ENCODE data around the gene RCOR2. TPM values are rescaled to one million over a fixed set of nuclear protein-coding genes. Genes with fewer than 3 reads are reported as not detected.

RCOR2 gene
- total and polyA plus RNA-seq, 2 donors (not counting 1 experiment from before 2014, with no cell fraction given) = not detected

DNA sequence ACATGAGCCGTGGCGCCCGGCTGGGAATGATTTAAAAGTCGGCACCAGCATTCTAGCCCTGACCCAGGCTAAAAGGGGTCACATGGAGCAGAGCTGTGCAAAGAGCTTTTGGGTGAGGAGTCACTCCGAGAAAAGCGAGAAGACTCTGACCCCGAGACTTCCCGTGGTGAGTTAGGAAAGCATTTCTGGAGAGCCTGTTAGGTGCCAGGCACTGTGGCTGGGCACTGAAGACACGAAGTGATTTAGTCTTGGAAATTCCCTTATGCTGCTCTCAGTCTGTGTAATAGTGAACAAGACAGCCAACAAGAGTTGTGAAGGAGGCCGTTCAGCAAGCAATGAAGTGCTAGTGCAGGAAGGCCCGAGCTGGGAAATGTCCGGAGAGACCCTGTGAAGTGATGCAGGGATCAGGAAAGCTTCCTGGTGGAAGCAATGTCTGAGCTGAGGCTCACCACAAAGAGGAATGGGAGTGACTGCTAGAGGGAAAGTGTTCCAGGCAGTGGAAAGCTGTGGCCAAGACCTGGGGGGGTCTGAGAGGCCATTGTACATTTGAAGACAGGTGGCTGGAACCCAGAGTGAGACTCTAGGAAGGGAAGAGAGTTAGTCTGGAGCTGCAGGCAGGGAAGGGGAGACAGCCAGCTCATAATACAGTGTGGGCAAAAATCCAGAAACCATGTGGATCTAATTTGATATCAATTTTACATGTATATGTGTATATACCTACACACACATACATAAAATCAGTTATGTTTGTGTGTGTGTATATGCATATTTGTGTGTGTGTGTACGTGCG, 46.4 kb downstream of the RCOR2 start:
- H3K27ac ChIP-seq (ENCODE audit: low read length in 2 of 2) = peak overlapping the region in 1 of 2 donors; percentile 44
- TF ChIP-seq EZH2 (IDR thresholded peaks at IDR 0.05; ENCODE audit: borderline replicate concordance, insufficient read depth, low read depth, low read length, poor library complexity, severe bottlenecking) = no peak
- TF ChIP-seq, protein P1, sequence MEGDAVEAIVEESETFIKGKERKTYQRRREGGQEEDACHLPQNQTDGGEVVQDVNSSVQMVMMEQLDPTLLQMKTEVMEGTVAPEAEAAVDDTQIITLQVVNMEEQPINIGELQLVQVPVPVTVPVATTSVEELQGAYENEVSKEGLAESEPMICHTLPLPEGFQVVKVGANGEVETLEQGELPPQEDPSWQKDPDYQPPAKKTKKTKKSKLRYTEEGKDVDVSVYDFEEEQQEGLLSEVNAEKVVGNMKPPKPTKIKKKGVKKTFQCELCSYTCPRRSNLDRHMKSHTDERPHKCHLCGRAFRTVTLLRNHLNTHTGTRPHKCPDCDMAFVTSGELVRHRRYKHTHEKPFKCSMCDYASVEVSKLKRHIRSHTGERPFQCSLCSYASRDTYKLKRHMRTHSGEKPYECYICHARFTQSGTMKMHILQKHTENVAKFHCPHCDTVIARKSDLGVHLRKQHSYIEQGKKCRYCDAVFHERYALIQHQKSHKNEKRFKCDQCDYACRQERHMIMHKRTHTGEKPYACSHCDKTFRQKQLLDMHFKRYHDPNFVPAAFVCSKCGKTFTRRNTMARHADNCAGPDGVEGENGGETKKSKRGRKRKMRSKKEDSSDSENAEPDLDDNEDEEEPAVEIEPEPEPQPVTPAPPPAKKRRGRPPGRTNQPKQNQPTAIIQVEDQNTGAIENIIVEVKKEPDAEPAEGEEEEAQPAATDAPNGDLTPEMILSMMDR (IDR thresholded peaks at IDR 0.05) = no peak
- POLR2A ChIA-PET = no interaction called here
- peaks cover 0 to 32% of the 10 kb centered on the region in 2 experiments for H3K36me3 ChIP-seq (replicated peaks in 1 of 2; ENCODE audit: control extremely low read depth in 1 of 2, control insufficient read depth in 1 of 2, extremely low read depth in 1 of 2, insufficient read depth in 2 of 2, low read length in 1 of 2)
- H3K4me1 ChIP-seq (ENCODE audit: control insufficient read depth in 2 of 2, insufficient read depth in 2 of 2, low read length in 2 of 2) = peaks cover 50 to 64% of the 10 kb centered on the region in 2 donors
- Mint-ChIP-seq H3K4me1 (peaks cover 68% of the 10 kb centered on the region), H3K9me3 (ENCODE audit: insufficient read depth) (no peaks in the 10 kb centered on the region), H3K4me3 (peak overlapping the region; percentile 39), H3K27me3 (no peaks in the 10 kb centered on the region), H3K27ac (peak overlapping the region; percentile 23)
- no peaks in the 10 kb centered on the region for H3K27me3 ChIP-seq (replicated peaks in 1 of 4; ENCODE audit: control extremely low read depth in 1 of 4, control insufficient read depth in 3 of 4, insufficient read depth in 4 of 4, low read length in 3 of 4)
- H3K4me2 ChIP-seq (replicated peaks; ENCODE audit: low read depth, low read length, poor library complexity, severe bottlenecking) = peak overlapping the region; percentile 38
- peaks cover 98% of the 10 kb centered on the region for H4K20me1 ChIP-seq (ENCODE audit: control insufficient read depth, insufficient read depth, low read length, poor library complexity, severe bottlenecking)
- intact Hi-C loops (cut with micrococcal nuclease) = no loop called here
- peaks cover 99% of the 10 kb centered on the region for H3K79me2 ChIP-seq (ENCODE audit: control insufficient read depth, insufficient read depth, low read length)
- CTCF ChIA-PET = interaction anchor here (1.3 kb wide), 1 partner anchor 34 kb away, joined by 4 read pairs; no protein-coding TSS in a partner anchor
- H3K9me3 ChIP-seq (ENCODE audit: control extremely low read depth in 1 of 3, control insufficient read depth in 2 of 3, insufficient read depth in 1 of 3, low read length in 2 of 3) = no peaks in the 10 kb centered on the region
- H3K4me3 ChIP-seq (ENCODE audit: control extremely low read depth in 1 of 5, extremely low read depth in 1 of 5, insufficient read depth in 1 of 5, low read depth in 2 of 5, low read length in 4 of 5) = no peak overlapping the region
- no peak overlapping the region for H2AFZ ChIP-seq (ENCODE audit: insufficient read depth, low read depth, low read length, poor library complexity, severe bottlenecking)
- DNase-seq = no peak
- no peak for ATAC-seq (ENCODE audit: low read depth)
- no peak overlapping the region for H3K9ac ChIP-seq (ENCODE audit: low read length)
- 95% methylated on average over 12 of the region's 14 CpGs for WGBS (ENCODE audit: insufficient coverage)

DNA sequence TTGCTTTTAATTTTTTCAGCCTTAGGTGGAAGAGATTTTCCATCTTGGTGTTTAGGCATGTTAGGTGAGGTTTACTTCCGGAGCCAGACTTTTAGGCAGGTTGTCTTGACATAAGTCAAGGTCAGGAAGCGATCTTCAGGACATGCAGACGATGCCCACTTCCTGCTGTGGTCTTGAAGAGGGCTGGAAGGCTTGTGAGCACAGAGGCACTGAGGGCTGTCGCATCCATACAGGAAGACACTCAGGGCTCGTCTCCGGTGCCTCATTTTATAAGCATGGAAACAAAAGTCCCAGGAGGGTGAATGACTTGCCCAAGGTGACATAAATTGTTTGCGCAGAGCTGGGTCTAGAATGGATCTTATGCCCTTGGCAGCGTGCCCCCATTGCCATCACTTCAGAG, 47.3 kb downstream of the RCOR2 start:
- Histone ChIP-seq H2AFZ (ENCODE audit: insufficient read depth, low read depth, low read length, poor library complexity, severe bottlenecking) (no peak overlapping the region), H3K79me2 (ENCODE audit: control insufficient read depth, insufficient read depth, low read length) (peaks cover 99% of the 10 kb centered on the region), H3K27ac (ENCODE audit: low read length in 2 of 2) (peak overlapping the region in 1 of 2 donors; percentile 60), H3K9ac (ENCODE audit: low read length) (peak overlapping the region; percentile 4), H4K20me1 (ENCODE audit: control insufficient read depth, insufficient read depth, low read length, poor library complexity, severe bottlenecking) (peaks cover 97% of the 10 kb centered on the region), H3K4me3 (ENCODE audit: control extremely low read depth in 1 of 5, extremely low read depth in 1 of 5, insufficient read depth in 1 of 5, low read depth in 2 of 5, low read length in 4 of 5) (no peak overlapping the region), H3K4me1 (ENCODE audit: control insufficient read depth in 2 of 2, insufficient read depth in 2 of 2, low read length in 2 of 2) (peaks cover 53 to 70% of the 10 kb centered on the region in 2 donors), H3K36me3 (replicated peaks in 1 of 2; ENCODE audit: control extremely low read depth in 1 of 2, control insufficient read depth in 1 of 2, extremely low read depth in 1 of 2, insufficient read depth in 2 of 2, low read length in 1 of 2) (peaks cover 0 to 38% of the 10 kb centered on the region in 2 experiments), H3K4me2 (replicated peaks; ENCODE audit: low read depth, low read length, poor library complexity, severe bottlenecking) (peak overlapping the region; percentile 38), H3K9me3 (ENCODE audit: control extremely low read depth in 1 of 3, control insufficient read depth in 2 of 3, insufficient read depth in 1 of 3, low read length in 2 of 3) (no peaks in the 10 kb centered on the region), H3K27me3 (replicated peaks in 1 of 4; ENCODE audit: control extremely low read depth in 1 of 4, control insufficient read depth in 3 of 4, insufficient read depth in 4 of 4, low read length in 3 of 4) (no peaks in the 10 kb centered on the region)
- ChIA-PET POLR2A (no interaction called here), CTCF (interaction anchor here (1.3 to 1.5 kb wide), 2 partner anchors 9 to 33 kb away, joined by 4 to 5 read pairs; no protein-coding TSS in a partner anchor)
- DNase-seq = no peak
- Mint-ChIP-seq H3K27ac (peak overlapping the region; percentile 56), H3K4me3 (peak overlapping the region; percentile 29), H3K4me1 (peaks cover 73% of the 10 kb centered on the region), H3K9me3 (ENCODE audit: insufficient read depth) (no peaks in the 10 kb centered on the region), H3K27me3 (no peaks in the 10 kb centered on the region)
- WGBS (ENCODE audit: insufficient coverage) = 24% methylated on average over 8 of the region's 8 CpGs
- ATAC-seq (ENCODE audit: low read depth) = no peak
- intact Hi-C loops (cut with micrococcal nuclease) = no loop called here
- TF ChIP-seq, protein P1 (IDR thresholded peaks at IDR 0.05) = no peak
- TF ChIP-seq EZH2 (IDR thresholded peaks at IDR 0.05; ENCODE audit: borderline replicate concordance, insufficient read depth, low read depth, low read length, poor library complexity, severe bottlenecking) = no peak
